GM23338 (cell line): ENCODE results near the gene MNDA. TPM values are rescaled to one million over a fixed set of nuclear protein-coding genes. Genes with fewer than 3 reads are reported as not detected.

Source experiments
- ATAC-seq: fragments of 200-7000 bp; cut with Tn5 transposase; 3 replicates; pipeline ENCODE4 v1.9.1; 2020
- DNase-seq: peaks from one replicate; pipeline ENCODE4 v3.0.0-alpha.2; 2015; ENCODE audit warnings: low spot score
- H2AFZ ChIP-seq: fragments of 200-600 bp; sonication (generic); 2 replicates; pipeline ENCODE4 v1.8.0; 2016; ENCODE audit warnings: antibody characterized with exemption, mild to moderate bottlenecking, moderate library complexity
- H3F3A ChIP-seq: fragments of 200-600 bp; sonication (generic); replicated peaks from 2 replicates; pipeline ENCODE4 v1.8.0; 2017; ENCODE audit warnings: antibody characterized with exemption, mixed run types, low read depth
- H3K27ac ChIP-seq: fragments of 200-600 bp; sonication (generic); 2 replicates; pipeline ENCODE4 v1.6.1; 2016; ENCODE audit warnings: low read depth
- H3K27me3 ChIP-seq: fragments of 200-600 bp; sonication (generic); 2 replicates; pipeline ENCODE4 v1.8.0; 2016; ENCODE audit warnings: mild to moderate bottlenecking, mixed run types, moderate library complexity; ENCODE audit not compliant: insufficient read depth
- H3K36me3 ChIP-seq: fragments of 200-600 bp; sonication (generic); 2 replicates; pipeline ENCODE4 v1.8.0; 2016; ENCODE audit warnings: mild to moderate bottlenecking; ENCODE audit not compliant: insufficient read depth
- H3K4me1 ChIP-seq: fragments of 200-600 bp; sonication (generic); 2 replicates; pipeline ENCODE4 v1.8.0; 2016; ENCODE audit warnings: mild to moderate bottlenecking, moderate library complexity; ENCODE audit not compliant: insufficient read depth
- H3K4me2 ChIP-seq: fragments of 200-600 bp; sonication (generic); 2 replicates; pipeline ENCODE4 v1.7.1; 2017; ENCODE audit warnings: mixed run types
- H3K4me3 ChIP-seq: fragments of 200-600 bp; sonication (generic); 2 replicates; pipeline ENCODE4 v1.6.1; 2016; ENCODE audit warnings: mixed run types
- H3K79me2 ChIP-seq: fragments of 200-600 bp; sonication (generic); replicated peaks from 2 replicates; pipeline ENCODE4 v1.8.0; 2017; ENCODE audit warnings: mild to moderate bottlenecking; ENCODE audit not compliant: insufficient read depth
- H3K9me2 ChIP-seq: fragments of 200-600 bp; sonication (generic); 2 replicates; pipeline ENCODE4 v1.8.0; 2017; ENCODE audit not compliant: insufficient read depth
- H4K20me1 ChIP-seq: fragments of 200-600 bp; sonication (generic); replicated peaks from 2 replicates; pipeline ENCODE4 v1.8.0; 2017; ENCODE audit warnings: mild to moderate bottlenecking; ENCODE audit not compliant: insufficient read depth
- H3K27ac Mint-ChIP-seq: 2 replicates; pipeline ENCODE4 v1.8.0; 2020; ENCODE audit warnings: inconsistent platforms, mild to moderate bottlenecking, moderate library complexity, mixed read lengths
- H3K27me3 Mint-ChIP-seq: 3 replicates; pipeline ENCODE4 v1.8.0; 2022; ENCODE audit warnings: low read depth, mild to moderate bottlenecking, moderate library complexity, mixed read lengths, inconsistent platforms; ENCODE audit not compliant: insufficient read depth, poor library complexity
- H3K36me3 Mint-ChIP-seq: 3 replicates; pipeline ENCODE4 v1.8.0; 2021; ENCODE audit warnings: low read depth, mild to moderate bottlenecking, inconsistent platforms, moderate library complexity, mixed read lengths
- H3K4me1 Mint-ChIP-seq: 3 replicates; pipeline ENCODE4 v1.8.0; 2020; ENCODE audit warnings: mild to moderate bottlenecking, inconsistent platforms, mixed read lengths
- H3K4me3 Mint-ChIP-seq: 3 replicates; pipeline ENCODE4 v1.8.0; 2021; ENCODE audit warnings: moderate library complexity, mild to moderate bottlenecking, inconsistent platforms, mixed read lengths
- H3K9me3 Mint-ChIP-seq: 3 replicates; pipeline ENCODE4 v1.8.0; 2020; ENCODE audit warnings: moderate library complexity, mild to moderate bottlenecking, inconsistent platforms, mixed read lengths
- CREB1 ChIP-seq: fragments of 250-450 bp; sonication (Bioruptor Pico); IDR thresholded peaks from 2 replicates; pipeline ENCODE4 v1.5.0; 2020; ENCODE audit warnings: low read depth, mild to moderate bottlenecking, moderate library complexity
- ETS1 ChIP-seq: IDR thresholded peaks from 2 replicates; pipeline ENCODE4 v1.6.1; 2016; ENCODE audit warnings: antibody characterized with exemption
- NANOG ChIP-seq: IDR thresholded peaks from 2 replicates; pipeline ENCODE4 v1.6.1; 2016; ENCODE audit warnings: antibody characterized with exemption, borderline replicate concordance
- POLR2AphosphoS5 ChIP-seq: IDR thresholded peaks from 2 replicates; pipeline ENCODE4 v1.6.1; 2016; ENCODE audit warnings: antibody characterized with exemption, low read depth
- REST ChIP-seq: IDR thresholded peaks from one replicate; pipeline ENCODE4 v1.6.1; 2018; ENCODE audit warnings: antibody characterized with exemption; ENCODE audit not compliant: unreplicated experiment
- STAT1 ChIP-seq: IDR thresholded peaks from one replicate; pipeline ENCODE4 v1.6.1; 2016; ENCODE audit warnings: antibody characterized with exemption; ENCODE audit not compliant: unreplicated experiment
- polyA plus RNA-seq: library from polyadenylated mRNA; unstranded; fragments of >200 nt; fragmentation: Nextera tagmentation; extraction: Ambion mirVana; gene quantifications from 2 replicates; pipeline ENCODE4 v1.2.1, GENCODE V29; 2016
- total RNA-seq: library from RNA; depleted of rRNA; stranded (reverse); fragments of >200 nt; shearing (Covaris generic); gene quantifications from 2 replicates; pipeline ENCODE4 v1.2.3, GENCODE V29; 2014
- TF ChIP-seq, protein P1 (sequence below), 2 experiments: fragments of 200-600 bp in 1 of 2; sonication (generic) in 1 of 2; conservative IDR thresholded peaks; 2 replicates each; pipeline versions ENCODE4 v1.5.1 to v1.6.1; 2016 to 2017; ENCODE audit warnings: antibody characterized with exemption in 2 of 2, low read depth in 2 of 2, mild to moderate bottlenecking in 2 of 2, moderate library complexity in 1 of 2

The MNDA gene
- total and polyA plus RNA-seq, 2 experiments from 2014 or later = not detected

DNA sequence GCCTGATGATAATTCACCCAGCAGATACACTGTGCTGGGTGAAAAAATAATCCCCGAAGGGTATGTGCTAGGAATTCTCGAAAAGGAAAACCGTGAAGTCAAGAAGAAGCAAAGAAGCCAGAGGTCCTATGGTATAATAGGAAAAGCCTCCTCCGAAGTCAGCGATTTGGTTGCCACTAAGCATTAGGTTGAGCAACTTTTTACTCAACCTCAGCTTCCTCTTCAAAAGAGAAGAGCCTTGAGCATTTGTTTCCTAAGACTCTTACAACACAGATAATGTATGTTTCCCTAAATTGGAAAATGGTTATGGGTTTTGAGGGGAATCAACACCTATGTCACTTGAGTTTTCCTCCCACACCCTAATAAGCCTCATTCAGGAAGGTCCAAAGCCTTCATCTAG, 21.3 kb upstream of the MNDA start (continued):
- TF ChIP-seq, protein P1, sequence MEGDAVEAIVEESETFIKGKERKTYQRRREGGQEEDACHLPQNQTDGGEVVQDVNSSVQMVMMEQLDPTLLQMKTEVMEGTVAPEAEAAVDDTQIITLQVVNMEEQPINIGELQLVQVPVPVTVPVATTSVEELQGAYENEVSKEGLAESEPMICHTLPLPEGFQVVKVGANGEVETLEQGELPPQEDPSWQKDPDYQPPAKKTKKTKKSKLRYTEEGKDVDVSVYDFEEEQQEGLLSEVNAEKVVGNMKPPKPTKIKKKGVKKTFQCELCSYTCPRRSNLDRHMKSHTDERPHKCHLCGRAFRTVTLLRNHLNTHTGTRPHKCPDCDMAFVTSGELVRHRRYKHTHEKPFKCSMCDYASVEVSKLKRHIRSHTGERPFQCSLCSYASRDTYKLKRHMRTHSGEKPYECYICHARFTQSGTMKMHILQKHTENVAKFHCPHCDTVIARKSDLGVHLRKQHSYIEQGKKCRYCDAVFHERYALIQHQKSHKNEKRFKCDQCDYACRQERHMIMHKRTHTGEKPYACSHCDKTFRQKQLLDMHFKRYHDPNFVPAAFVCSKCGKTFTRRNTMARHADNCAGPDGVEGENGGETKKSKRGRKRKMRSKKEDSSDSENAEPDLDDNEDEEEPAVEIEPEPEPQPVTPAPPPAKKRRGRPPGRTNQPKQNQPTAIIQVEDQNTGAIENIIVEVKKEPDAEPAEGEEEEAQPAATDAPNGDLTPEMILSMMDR (conservative IDR thresholded peaks at IDR 0.05; ENCODE audit: low read depth in 2 of 2) = no peak
- TF ChIP-seq ETS1 = no peak
- TF ChIP-seq REST = no peak
- no peak for TF ChIP-seq CREB1 (CRISPR knock-in tag)
- TF ChIP-seq STAT1 = no peak

- no peak overlapping the region for H3K27ac ChIP-seq
- H3K4me2 ChIP-seq = no peak overlapping the region
- no peaks in the 10 kb centered on the region for H3F3A ChIP-seq
- H3K4me1 Mint-ChIP-seq = no peaks in the 10 kb centered on the region
- H3K27me3 Mint-ChIP-seq = peaks cover 2% of the 10 kb centered on the region
- no peaks in the 10 kb centered on the region for H3K9me2 ChIP-seq
- no peak overlapping the region for H3K4me3 Mint-ChIP-seq
- no peaks in the 10 kb centered on the region for H3K36me3 Mint-ChIP-seq
- no peak overlapping the region for H2AFZ ChIP-seq
- no peaks in the 10 kb centered on the region for H3K27me3 ChIP-seq
- H3K27ac Mint-ChIP-seq = no peak overlapping the region
- H3K9me3 Mint-ChIP-seq = no peaks in the 10 kb centered on the region
- H3K36me3 ChIP-seq = no peaks in the 10 kb centered on the region
- no peak for TF ChIP-seq POLR2AphosphoS5
- TF ChIP-seq NANOG = no peak
- no peak for TF ChIP-seq REST
- no peaks in the 10 kb centered on the region for H4K20me1 ChIP-seq
- H3K79me2 ChIP-seq = no peaks in the 10 kb centered on the region
- DNase-seq (no peak), ATAC-seq (no peak)
- no peak overlapping the region for H3K4me3 ChIP-seq
- H3K4me1 ChIP-seq = no peaks in the 10 kb centered on the region
Observed at GRCh38 chr1:158810311-158810710, 20.8 kb upstream of the MNDA start.
